ENCODE data around the gene ERBB3. TPM values are rescaled to one million over a fixed set of nuclear protein-coding genes. Genes with fewer than 3 reads are reported as not detected.

ERBB3 gene
- total RNA-seq, 1 experiment from 2014 or later = 64.3 TPM

Other genes with a start within 250 kb of the ERBB3 start
- gene MMP19, start 237.2 kb upstream of the ERBB3 start, total RNA-seq (2021) = 0.98 to 1.6 TPM (median 1.0 TPM) in 3 replicates
- gene PYM1, start 152.3 kb upstream of the ERBB3 start, total RNA-seq (2021) = 55.5 to 61.7 TPM (median 57.3 TPM) in 3 replicates
- 19.8 to 25.5 TPM (median 23.6 TPM) in 3 replicates for gene DGKA, start 149.0 kb upstream of the ERBB3 start, total RNA-seq (2021)
- gene PMEL, start 114.1 kb upstream of the ERBB3 start, total RNA-seq (2021) = 72.2 to 86.5 TPM (median 79.3 TPM) in 3 replicates
- gene CDK2, start 113.3 kb upstream of the ERBB3 start, total RNA-seq (2021) = 37.6 to 44.1 TPM (median 43.1 TPM) in 3 replicates
- gene RAB5B, start 106.1 kb upstream of the ERBB3 start, total RNA-seq (2021) = 55.0 to 65.8 TPM (median 64.3 TPM) in 3 replicates
- gene SUOX, start 82.9 kb upstream of the ERBB3 start, total RNA-seq (2021) = 20.3 to 23.2 TPM (median 23.2 TPM) in 3 replicates
- gene IKZF4, start 59.1 kb upstream of the ERBB3 start, total RNA-seq (2021) = 13.6 to 14.9 TPM (median 14.8 TPM) in 3 replicates
- 66.4 to 77.2 TPM (median 73.4 TPM) in 3 replicates for gene RPS26, start 38.2 kb upstream of the ERBB3 start, total RNA-seq (2021)
- 198 to 249 TPM (median 199 TPM) in 3 replicates for gene PA2G4, start 24.4 kb downstream of the ERBB3 start, total RNA-seq (2021)
- gene RPL41, start 36.5 kb downstream of the ERBB3 start, total RNA-seq (2021) = 4,004 to 4,366 TPM (median 4,314 TPM) in 3 replicates
- 11.3 to 13.6 TPM (median 13.1 TPM) in 3 replicates for gene ZC3H10, start 38.1 kb downstream of the ERBB3 start, total RNA-seq (2021)
- gene ESYT1, start 48.1 kb downstream of the ERBB3 start, total RNA-seq (2021) = 77.7 to 80.8 TPM (median 80.1 TPM) in 3 replicates
- gene MYL6B, start 72.4 kb downstream of the ERBB3 start, total RNA-seq (2021) = 171 to 180 TPM (median 173 TPM) in 3 replicates
- gene MYL6, start 78.2 kb downstream of the ERBB3 start, total RNA-seq (2021) = 835 to 932 TPM (median 844 TPM) in 3 replicates
- 72.8 to 77.9 TPM (median 76.8 TPM) in 3 replicates for gene SMARCC2, start 109.3 kb downstream of the ERBB3 start, total RNA-seq (2021)
- 45.5 to 57.4 TPM (median 48.7 TPM) in 3 replicates for gene RNF41, start 141.8 kb downstream of the ERBB3 start, total RNA-seq (2021)
- 42.7 to 47.9 TPM (median 47.5 TPM) in 3 replicates for gene NABP2, start 144.2 kb downstream of the ERBB3 start, total RNA-seq (2021)
- 0.26 to 0.62 TPM (median 0.46 TPM) in 3 replicates for gene SLC39A5, start 149.9 kb downstream of the ERBB3 start, total RNA-seq (2021)
- gene ANKRD52, start 178.2 kb downstream of the ERBB3 start, total RNA-seq (2021) = 33.0 to 41.2 TPM (median 38.6 TPM) in 3 replicates
- 22.7 to 26.2 TPM (median 24.4 TPM) in 3 replicates for gene COQ10A, start 186.8 kb downstream of the ERBB3 start, total RNA-seq (2021)
- gene CS, start 220.2 kb downstream of the ERBB3 start, total RNA-seq (2021) = 241 to 275 TPM (median 246 TPM) in 3 replicates
- gene CNPY2, start 235.8 kb downstream of the ERBB3 start, total RNA-seq (2021) = 171 to 193 TPM (median 192 TPM) in 3 replicates